AG04449 (cell line): Measurements from ENCODE around the gene KSR2.

Experiments used
- CTCF ChIA-PET: fragments of 350-600 bp; formaldehyde crosslinking; extraction: SDS; loops from one replicate; lab custom pipeline; 2021; ENCODE audit warnings: antibody characterized with exemption; lab: Yijun Ruan, JAX
- POLR2A ChIA-PET: fragments of 400-600, 350-600 bp; formaldehyde crosslinking; extraction: SDS; loops from one replicate; lab custom pipeline; 2020; ENCODE audit warnings: antibody characterized with exemption, inconsistent platforms; lab: Yijun Ruan, JAX
- DNase-seq: peaks from one replicate; pipeline ENCODE4 v3.0.0-alpha.2; 2010; ENCODE audit warnings: low read depth, low spot score
- H3K4me3 ChIP-seq: 2 replicates; pipeline ENCODE4 v1.5.1; 2011; ENCODE audit warnings: low read depth, mild to moderate bottlenecking, control low read depth, low read length
- CTCF ChIP-seq: IDR thresholded peaks from one replicate; pipeline ENCODE4 v1.5.1; 2011; ENCODE audit warnings: mild to moderate bottlenecking, moderate library complexity, low read length, control low read depth, inconsistent platforms; ENCODE audit not compliant: insufficient read depth; ENCODE audit errors: missing control alignments

Gene KSR2

GRCh38 chr12:117450209-117450608 is 518.6 kb downstream of the KSR2 start:
- no peak for DNase-seq
- POLR2A ChIA-PET = no interaction called here
- no peak for TF ChIP-seq CTCF
- H3K4me3 ChIP-seq = no peak overlapping the region
- CTCF ChIA-PET = no interaction called here

GRCh38 chr12:117447665-117448366 is 521.0 kb downstream of the KSR2 start:
- no peak for DNase-seq
- H3K4me3 ChIP-seq = no peak overlapping the region
- ChIA-PET POLR2A (no interaction called here), CTCF (no interaction called here)
- TF ChIP-seq CTCF = no peak

DNA sequence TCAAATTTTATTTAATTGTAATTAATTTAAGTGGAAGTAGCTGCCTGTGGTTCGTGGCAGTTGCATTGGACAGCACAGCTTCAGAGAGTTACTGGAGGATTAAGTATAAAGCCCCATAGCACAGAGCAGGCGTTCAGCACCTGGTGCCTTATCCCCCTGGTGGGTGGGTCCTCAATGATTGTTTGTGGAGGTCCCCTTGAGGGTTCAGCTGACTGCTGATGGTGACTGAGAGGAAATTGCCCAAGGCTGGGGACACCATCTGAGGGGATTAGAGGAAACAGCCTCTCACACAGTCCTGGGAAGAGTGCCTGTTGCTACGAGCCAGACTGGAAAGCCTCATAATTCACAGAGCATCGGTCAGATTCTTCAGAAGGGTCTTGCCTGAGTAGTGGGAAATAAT is 524.0 kb downstream of the KSR2 start:
- no peak overlapping the region for H3K4me3 ChIP-seq
- ChIA-PET CTCF (no interaction called here), POLR2A (no interaction called here)
- no peak for TF ChIP-seq CTCF
- no peak for DNase-seq

DNA sequence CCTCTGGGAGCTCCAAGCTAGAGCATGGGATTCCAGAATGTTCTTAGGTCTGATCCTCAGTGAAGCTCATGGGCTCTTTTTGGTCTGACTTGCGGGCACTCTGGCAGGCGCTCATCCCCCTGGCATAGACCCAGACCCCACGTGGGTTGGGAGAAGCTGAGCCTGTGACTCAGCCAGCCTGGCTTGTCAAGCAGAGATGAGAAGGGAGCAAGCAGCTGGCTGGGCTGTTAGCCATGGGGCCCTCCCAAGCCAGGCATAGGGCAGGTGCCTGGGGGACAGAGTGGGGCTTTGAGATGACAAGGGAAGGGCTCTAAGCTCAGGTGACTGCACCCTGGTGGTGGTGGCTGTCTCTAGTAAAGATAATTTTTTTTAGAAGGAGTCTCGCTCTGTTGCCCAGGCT is 527.0 kb downstream of the KSR2 start:
- no peak for TF ChIP-seq CTCF
- no peak overlapping the region for H3K4me3 ChIP-seq
- ChIA-PET CTCF (interaction anchor here (1.4 kb wide), 1 partner anchor 409 kb away, joined by 3 read pairs; no protein-coding TSS in a partner anchor), POLR2A (no interaction called here)
- no peak for DNase-seq

DNA sequence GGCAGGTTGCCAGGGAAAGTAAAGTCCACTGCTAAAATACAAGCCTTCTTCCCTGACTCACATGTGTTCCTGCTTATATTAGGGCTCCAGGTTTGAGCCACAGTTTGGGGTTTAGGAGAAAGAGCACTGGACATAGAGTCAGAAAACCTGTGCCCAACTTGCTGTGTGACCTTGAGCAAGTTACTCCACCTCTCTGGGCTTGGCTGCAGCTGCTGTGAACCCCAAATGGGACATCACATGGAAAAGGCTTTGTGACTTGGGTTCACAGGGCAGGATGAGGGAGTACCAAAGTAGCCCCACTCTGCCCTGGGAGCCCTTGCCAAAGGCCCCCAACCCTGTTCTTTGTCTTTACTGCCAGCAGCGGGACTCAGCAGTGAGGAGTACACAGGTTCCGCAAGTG is 528.4 kb downstream of the KSR2 start:
- TF ChIP-seq CTCF = no peak
- CTCF ChIA-PET = no interaction called here

GRCh38 chr12:117439531-117440001 is 529.2 kb downstream of the KSR2 start:
- no peak overlapping the region for H3K4me3 ChIP-seq
- POLR2A ChIA-PET = no interaction called here
- DNase-seq = no peak
- TF ChIP-seq CTCF = no peak
- CTCF ChIA-PET = no interaction called here

More for the DNA sequence above, 528.4 kb downstream of the KSR2 start:
- POLR2A ChIA-PET = no interaction called here
- H3K4me3 ChIP-seq = no peak overlapping the region
- no peak for DNase-seq
